HG03460 (cell line): Measurements from ENCODE around the gene SLC66A2.
A peak's percentile ranks its signal among the peaks of the same experiment; 100 is the strongest.
"Not testable (repeated sequence)": the region's sequence is repeated elsewhere in the genome, so short reads cannot be mapped to it uniquely, and the experiment has no call there.

Source experiments
- ATAC-seq: cut with Tn5 transposase; IDR thresholded peaks from one replicate; pipeline ENCODE4 v1.9.1; 2021; ENCODE audit not compliant: unreplicated experiment

The SLC66A2 gene

GRCh38 chr18:79869591-79870300 is 81.7 kb downstream of the SLC66A2 start:
- ATAC-seq: no peak

GRCh38 chr18:79868811-79869541 is 82.5 kb downstream of the SLC66A2 start:
- ATAC-seq: no peak

DNA sequence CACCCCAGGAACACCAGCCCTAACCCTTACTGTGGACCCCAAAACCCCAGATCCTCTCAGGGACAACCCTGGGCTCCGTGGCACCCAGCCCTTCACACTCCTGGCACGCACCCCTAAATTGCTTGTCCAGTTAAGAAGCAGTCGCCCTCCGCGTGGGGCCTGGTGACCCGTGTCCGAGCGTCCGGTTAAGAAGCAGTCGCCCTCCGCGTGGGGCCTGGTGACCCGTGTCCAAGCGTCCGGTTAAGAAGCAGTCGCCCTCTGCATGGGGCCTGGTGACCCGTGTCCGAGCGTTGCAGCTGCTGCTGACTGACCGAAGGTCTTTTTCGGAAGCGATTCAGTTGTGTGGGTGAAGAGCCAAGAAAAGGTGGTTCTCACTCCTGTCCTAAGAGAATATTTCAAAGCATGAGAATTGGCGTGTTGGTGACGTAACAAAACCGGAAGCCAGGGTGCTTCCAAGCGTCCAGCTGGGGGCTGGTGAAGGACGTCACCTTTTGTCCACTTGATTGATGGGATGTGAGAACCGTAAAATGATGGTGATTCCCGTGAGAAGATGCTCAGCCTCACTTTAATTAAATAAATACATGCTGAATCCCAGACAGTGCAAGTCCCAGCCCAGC is 83.2 kb downstream of the SLC66A2 start:
- no peak for ATAC-seq

GRCh38 chr18:79867666-79868065 is 83.8 kb downstream of the SLC66A2 start:
- no peak for ATAC-seq

- ATAC-seq: no peak
Measured at GRCh38 chr18:79866889-79867574, 84.4 kb downstream of the SLC66A2 start.

DNA sequence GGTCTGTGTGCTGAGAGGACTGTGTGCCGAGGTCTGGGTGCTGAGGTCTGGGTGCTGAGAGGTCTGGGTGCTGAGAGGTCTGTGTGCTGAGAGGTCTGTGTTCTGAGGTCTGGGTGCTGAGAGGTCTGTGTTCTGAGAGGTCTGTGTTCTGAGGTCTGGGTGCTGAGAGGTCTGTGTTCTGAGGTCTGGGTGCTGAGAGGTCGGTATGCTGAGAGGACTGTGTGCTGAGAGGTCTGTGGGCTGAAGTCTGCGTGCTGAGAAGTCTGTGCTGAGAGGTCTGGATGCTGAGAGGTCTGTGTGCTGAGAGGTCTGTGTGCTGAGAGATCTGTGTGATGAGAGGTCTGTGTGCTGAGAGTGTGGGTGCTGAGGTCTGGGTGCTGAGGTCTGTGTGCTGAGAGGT is 85.5 kb downstream of the SLC66A2 start:
- not testable (repeated sequence) for ATAC-seq

DNA sequence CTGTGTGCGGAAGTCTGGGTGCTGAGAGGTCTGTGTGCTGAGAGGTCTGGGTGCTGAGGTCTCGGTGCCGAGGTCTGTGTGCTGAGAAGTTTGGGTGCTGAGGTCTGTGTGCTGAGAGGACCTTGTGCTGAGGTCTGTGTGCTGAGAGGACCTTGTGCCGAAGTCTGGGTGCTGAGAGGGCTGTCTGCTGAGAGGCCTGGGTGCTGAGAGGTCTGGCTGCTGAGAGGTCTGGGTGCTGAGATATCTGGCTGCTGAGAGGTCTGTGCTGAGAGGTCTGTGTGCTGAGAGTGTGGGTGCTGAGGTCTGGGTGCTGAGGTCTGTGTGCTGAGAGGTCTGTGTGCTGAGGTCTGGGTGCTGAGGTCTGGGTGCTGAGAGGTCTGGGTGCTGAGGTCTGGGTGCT is 86.5 kb downstream of the SLC66A2 start:
- ATAC-seq: not testable (repeated sequence)

DNA sequence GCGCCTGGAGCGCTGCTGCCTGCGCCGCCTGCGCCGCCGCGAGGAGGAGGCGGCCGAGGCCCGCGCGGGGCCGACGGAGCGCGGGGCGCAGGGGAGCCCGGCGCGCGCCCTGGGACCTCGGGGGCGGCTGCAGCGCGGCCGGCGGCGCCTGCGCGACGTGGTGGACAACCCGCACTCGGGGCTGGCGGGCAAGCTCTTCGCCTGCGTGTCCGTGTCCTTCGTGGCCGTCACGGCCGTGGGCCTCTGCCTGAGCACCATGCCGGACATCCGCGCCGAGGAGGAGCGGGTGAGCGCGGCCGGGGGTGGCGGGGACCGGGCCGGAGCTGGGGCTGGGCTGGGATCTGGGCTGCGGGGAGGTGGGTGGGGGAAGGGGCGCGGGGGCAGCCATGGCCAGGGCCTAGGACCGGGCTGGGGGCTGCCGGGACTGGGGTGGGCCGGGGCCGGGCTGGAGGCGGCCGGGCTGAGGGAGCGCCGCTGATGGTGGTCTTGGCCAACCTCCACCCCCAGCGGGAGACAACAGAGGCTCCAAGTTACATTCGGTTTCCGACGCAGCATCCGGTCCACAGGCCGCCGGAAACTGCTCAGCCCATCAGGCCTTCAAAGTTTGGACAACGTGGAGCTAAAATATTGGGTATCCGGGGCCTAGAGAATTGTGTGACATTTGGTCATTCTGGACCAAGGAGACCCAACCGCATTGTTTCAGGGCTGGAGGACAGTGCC is 87.3 kb downstream of the SLC66A2 start:
- ATAC-seq: no peak

- ATAC-seq: no peak
Measured at GRCh38 chr18:79863161-79864005, 88.1 kb downstream of the SLC66A2 start.

DNA sequence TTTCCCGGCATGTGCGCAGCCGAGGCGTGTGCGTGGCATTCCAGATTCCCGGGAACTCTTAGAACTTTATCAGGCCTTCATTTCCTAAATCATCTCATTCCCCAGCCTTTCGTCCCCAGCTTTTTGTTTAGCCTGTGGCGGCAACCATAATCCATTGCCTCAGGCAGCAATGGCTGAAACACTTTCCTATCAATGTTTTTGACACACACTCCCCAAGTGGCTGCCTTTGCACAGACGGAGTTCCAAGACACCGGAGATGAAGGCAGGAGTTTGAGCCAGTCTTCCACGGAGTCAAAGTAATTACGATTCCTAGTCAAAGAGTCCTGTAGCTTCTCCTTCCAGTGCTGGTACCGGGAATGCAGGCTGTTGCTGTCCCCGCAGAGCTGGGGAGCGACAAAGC is 88.9 kb downstream of the SLC66A2 start:
- ATAC-seq: no peak

- ATAC-seq: no peak
Measured at GRCh38 chr18:79861687-79862086, 89.8 kb downstream of the SLC66A2 start.

DNA sequence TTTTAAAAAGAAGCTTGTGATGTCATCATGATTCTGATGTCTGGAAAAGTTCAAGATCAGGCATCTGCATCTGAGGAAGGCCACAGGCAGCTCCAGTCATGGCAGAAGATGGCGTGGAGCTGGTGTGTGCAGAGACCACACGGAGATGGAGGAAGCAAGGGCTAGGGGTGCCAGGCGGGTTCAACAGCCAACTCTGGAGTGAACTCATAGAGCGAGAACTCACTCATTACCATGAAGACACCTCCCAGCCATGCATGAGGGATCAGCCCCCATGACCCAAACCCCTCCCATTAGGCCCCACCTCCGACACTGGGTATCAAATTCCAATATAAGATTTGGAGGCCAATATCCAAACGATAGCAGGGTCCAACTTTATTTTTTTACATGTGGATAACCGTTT is 92.1 kb downstream of the SLC66A2 start:
- no peak for ATAC-seq

DNA sequence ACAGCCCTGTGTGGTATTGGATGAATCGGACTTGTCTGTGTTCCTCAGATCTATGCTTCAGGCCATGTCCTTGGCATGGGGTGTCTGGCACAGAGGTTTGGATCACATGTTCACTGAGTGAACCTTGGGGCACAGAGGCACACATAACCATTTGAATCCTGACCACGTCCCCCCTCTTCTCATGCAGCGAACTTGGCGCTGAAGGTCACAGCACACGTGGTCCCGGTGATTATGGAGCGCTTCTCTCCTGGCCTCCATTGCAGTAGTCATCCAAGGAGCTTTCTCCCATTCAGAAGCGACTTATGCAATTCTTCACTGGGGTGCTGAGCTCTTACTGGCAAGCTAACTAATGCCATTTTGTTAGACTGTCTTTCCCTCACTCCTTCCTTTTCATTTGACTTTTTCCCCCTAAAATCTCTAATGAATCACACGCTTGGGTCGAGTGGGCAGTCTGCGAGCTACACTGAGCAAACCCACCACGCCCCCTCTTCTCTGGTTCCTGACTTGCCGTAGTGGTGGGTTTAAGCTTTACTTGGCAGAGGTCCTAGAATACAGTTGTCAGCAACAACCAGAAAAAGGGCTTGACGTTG is 94.3 kb downstream of the SLC66A2 start:
- no peak for ATAC-seq

DNA sequence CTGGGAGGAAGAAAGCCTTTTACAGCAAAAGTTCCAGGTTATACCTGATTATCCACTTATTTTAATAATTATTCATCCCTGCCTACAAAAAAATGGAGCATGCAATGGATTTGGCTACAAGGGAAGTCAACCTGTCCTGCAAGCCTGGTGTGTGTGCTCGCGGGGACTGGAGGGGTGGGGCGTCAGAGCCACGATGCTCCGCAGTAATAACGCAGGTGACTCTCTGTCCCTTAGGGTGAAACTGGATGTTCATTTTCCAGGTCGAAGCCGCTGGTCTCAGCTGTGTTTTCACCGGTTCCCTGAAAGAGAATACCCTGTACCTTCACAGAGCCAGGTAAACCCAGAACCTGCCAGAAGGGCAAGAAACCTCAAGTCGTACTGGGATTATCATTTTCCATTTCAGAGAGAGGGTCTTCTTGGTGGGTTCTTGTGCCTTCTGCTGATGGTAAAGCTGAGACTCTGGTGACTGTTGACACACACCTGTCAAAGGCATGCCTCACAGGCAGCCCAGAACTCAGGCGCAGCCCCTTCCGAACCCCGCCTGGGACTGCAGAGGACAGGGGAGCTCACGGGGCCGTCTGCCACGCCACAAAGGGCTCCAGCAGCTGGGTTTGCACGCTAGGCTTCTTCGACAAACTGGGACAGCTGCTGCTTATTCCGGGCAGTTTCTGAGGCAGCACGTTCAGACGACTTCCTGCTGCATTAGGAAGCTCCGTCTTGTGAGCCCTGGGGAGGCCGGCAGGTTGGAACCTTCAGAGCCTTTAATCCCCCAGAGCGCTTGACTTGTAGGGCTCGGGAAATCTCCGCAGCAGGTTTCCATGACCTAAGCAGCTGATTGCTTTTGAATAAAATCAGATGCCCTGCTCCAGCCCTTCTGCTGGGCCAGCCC is 95.1 kb downstream of the SLC66A2 start:
- no peak for ATAC-seq

DNA sequence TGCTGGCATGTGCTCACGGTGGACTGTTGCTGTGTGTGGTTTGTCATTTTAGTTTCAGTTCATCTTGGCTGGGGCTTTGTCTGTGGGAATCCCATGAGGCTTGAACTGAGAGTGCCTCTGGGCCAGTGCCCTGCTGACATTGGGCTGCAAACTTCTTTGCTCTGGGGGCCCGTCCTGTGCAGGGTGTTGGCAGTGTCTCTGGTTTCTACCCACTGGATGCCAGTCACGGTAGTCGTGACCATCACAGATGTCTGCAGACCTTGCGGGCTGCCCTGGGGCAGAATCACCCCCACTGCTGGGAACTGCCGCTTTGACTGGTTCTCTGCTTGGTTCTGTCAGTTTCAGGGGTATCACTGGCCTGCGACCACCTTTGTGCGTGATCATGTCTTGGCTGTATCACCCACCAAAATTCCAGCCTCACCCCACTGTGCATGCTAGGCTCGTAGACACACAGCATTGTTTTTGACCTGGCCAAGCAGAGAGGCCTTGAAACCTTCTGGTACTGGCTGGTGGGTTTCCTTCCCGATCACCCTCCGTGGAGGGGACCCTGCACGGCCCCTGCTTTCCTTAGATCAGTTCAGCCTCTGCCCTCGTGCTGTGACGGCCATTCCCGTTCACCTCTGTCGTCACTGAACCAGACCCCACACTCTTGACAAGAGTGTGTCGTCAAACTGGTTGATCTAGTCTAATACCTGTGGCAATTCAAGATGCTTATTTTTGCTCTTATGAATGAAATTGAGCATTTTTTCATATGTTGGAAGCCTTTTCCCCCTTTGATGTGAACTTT is 96.1 kb downstream of the SLC66A2 start:
- ATAC-seq: peak; percentile 86

DNA sequence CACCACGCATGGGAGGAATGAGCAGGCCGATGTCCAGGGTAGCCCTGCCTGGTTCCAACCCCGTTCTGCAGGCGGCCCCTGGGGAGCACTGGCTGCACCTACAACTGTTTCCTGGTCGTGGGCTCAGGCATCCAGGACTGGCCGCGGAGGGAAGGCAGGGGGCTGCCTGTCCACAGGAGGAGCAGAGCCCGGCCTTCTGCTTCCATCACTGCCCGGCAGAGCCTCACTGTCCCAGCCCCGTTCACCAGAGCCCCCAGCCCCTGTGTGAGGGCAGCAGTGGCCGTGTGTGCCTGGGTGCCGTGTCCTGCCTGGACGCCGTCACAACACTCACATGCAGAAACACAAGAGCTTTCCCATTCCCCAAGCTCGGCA is 97.5 kb downstream of the SLC66A2 start:
- ATAC-seq: no peak

DNA sequence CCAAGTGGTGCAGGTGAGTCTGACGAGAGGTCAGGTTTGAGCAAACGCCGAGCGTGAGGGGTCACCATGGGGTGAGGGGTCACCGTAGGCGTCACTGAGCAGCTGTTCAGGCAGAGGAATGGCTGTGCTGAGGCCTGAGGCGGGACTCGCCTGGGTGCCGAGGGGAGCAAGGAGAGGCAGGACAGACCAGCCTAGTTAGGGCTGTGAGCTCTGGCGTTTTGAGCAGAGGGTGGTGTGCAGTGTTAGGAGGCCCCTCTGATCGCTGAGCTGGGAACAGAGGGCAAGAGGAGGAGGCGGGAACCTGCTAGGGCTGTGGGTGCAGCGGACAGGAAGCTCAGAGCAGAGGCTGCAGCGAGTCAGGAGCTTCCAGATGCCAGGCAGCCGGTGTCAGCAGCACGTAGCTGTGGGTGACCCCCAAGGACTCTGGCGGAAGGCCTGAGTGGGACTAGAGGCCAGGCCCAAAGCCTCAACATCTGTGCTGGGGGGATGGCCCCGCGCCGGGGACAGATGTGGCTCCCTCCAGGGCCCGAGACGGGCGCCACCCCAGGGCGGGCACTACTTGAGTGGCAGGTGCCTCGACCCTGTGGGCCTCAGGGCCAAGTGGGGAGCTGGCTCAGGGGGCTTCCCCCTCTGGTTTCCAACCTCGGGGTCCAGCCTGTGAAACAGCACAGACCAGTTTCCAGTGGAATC is 98.0 kb downstream of the SLC66A2 start:
- no peak for ATAC-seq
